Loucy (cell line): ENCODE measurements around the gene SH3BGRL2.

Experiments used
- H2AFZ ChIP-seq: fragments of 200-600 bp; sonication (generic); 2 replicates; pipeline ENCODE4 v1.6.0; 2016; ENCODE audit warnings: antibody characterized with exemption, mild to moderate bottlenecking, low read length, moderate library complexity
- H3F3A ChIP-seq: fragments of 200-600 bp; 2 replicates; pipeline ENCODE4 v1.6.0; 2016; ENCODE audit warnings: antibody characterized with exemption, low read depth, mild to moderate bottlenecking
- H3K27me3 ChIP-seq: fragments of 200-600 bp; sonication (generic); 2 replicates; pipeline ENCODE4 v1.6.1; 2014; ENCODE audit warnings: low read length, mild to moderate bottlenecking; ENCODE audit not compliant: insufficient read depth, poor library complexity, severe bottlenecking
- H3K36me3 ChIP-seq: fragments of 200-600 bp; sonication (generic); 2 replicates; pipeline ENCODE4 v1.6.1; 2016; ENCODE audit warnings: low read length; ENCODE audit not compliant: insufficient read depth
- H3K4me1 ChIP-seq: fragments of 200-600 bp; sonication (generic); 2 replicates; pipeline ENCODE4 v1.5.1; 2014; ENCODE audit warnings: low read length, mild to moderate bottlenecking; ENCODE audit not compliant: insufficient read depth, poor library complexity, severe bottlenecking
- H3K4me2 ChIP-seq: fragments of 200-600 bp; sonication (generic); 2 replicates; pipeline ENCODE4 v1.6.0; 2014; ENCODE audit warnings: antibody characterized with exemption, low read length, low read depth, mild to moderate bottlenecking; ENCODE audit not compliant: poor library complexity, severe bottlenecking
- H3K4me3 ChIP-seq: fragments of 200-600 bp; sonication (generic); 2 replicates; pipeline ENCODE4 v1.5.1; 2014; ENCODE audit warnings: low read length, mild to moderate bottlenecking, mixed read lengths; ENCODE audit not compliant: poor library complexity, severe bottlenecking
- H3K79me2 ChIP-seq: fragments of 200-600 bp; sonication (generic); 2 replicates; pipeline ENCODE4 v1.6.1; 2014; ENCODE audit warnings: low read length; ENCODE audit not compliant: insufficient read depth
- H3K9ac ChIP-seq: fragments of 200-600 bp; sonication (generic); 2 replicates; pipeline ENCODE4 v1.6.0; 2014; ENCODE audit warnings: mild to moderate bottlenecking, low read depth, low read length, moderate library complexity; ENCODE audit not compliant: poor library complexity, severe bottlenecking
- H3K9me2 ChIP-seq: fragments of 200-600 bp; sonication (generic); replicated peaks from 2 replicates; pipeline ENCODE4 v1.6.1; 2016; ENCODE audit warnings: low read depth, low read length, mixed read lengths
- H3K9me3 ChIP-seq: fragments of 200-600 bp; sonication (generic); 2 replicates; pipeline ENCODE4 v1.6.1; 2014; ENCODE audit warnings: mild to moderate bottlenecking, antibody characterized with exemption, low read length, low read depth; ENCODE audit not compliant: insufficient read depth
- H4K20me1 ChIP-seq: fragments of 200-600 bp; sonication (generic); 2 replicates; pipeline ENCODE4 v1.6.0; 2014; ENCODE audit warnings: antibody characterized with exemption, low read length, mild to moderate bottlenecking; ENCODE audit not compliant: insufficient read depth, poor library complexity, severe bottlenecking
- EZH2phosphoT487 ChIP-seq: fragments of 200-600 bp; IDR thresholded peaks from 2 replicates; pipeline ENCODE4 v1.6.1; 2018; ENCODE audit warnings: antibody characterized with exemption, mild to moderate bottlenecking, moderate library complexity, borderline replicate concordance
- TF ChIP-seq, protein P1 (sequence below): fragments of 200-600 bp; sonication (generic); conservative IDR thresholded peaks from 2 replicates; pipeline ENCODE4 v1.5.1; 2014; ENCODE audit warnings: mild to moderate bottlenecking, antibody characterized with exemption, low read length

The SH3BGRL2 gene

DNA sequence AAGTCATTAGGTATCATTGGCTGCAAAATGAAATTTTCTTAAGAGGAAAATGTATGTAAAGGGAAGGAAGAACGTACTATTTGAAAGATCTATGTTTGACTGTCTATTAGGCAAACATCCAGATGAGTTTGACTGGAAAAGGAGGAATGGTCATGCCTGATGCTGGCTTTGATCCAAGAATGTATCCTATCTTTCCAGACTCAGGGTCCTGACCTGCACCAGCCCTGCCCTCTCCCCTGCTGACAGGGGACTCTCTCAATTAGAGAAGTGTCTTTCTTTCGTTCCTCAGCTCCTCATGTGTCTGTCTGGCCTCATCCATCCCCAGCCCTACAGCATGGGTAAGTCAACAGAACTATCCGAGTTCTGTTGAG is 21.9 kb upstream of the SH3BGRL2 start:
- H3K4me2 ChIP-seq: no peak overlapping the region

DNA sequence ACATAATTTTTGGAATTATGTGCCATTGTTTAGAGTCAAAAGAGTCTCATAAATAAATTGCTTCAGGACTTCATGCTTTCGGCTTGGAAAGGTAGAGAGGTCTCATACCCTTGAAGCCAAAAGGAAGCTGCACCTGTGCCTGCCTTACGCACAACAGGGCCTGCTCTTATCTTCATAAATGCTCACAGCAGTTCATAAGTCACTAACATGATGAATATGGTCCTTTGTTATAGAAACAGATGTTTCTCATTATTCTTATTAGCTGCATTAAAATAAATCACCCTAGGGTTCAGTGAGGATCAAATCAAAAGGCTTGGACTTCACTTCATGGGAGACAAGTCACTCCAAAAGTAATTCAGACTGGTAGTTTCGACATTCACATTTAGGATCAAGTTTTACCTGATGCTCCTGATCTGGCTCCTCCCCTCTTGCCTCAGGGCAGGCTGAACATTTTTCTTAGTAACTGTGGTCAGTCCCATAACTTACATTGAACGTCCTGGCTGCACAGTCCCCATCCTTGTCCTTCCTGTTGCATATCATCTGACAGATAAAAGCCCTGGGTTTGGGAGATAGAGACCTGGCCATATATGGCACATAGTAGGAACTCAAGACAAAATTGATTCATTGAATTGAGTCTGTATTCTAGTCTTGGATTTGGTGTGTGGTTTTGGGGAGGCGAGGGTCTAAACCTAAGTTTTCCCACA is 20.7 kb upstream of the SH3BGRL2 start:
- no peaks in the 10 kb centered on the region for H3K4me1 ChIP-seq
- H3K36me3 ChIP-seq: no peaks in the 10 kb centered on the region
- H2AFZ ChIP-seq: no peak overlapping the region
- no peak overlapping the region for H3K9ac ChIP-seq
- TF ChIP-seq, protein P1, sequence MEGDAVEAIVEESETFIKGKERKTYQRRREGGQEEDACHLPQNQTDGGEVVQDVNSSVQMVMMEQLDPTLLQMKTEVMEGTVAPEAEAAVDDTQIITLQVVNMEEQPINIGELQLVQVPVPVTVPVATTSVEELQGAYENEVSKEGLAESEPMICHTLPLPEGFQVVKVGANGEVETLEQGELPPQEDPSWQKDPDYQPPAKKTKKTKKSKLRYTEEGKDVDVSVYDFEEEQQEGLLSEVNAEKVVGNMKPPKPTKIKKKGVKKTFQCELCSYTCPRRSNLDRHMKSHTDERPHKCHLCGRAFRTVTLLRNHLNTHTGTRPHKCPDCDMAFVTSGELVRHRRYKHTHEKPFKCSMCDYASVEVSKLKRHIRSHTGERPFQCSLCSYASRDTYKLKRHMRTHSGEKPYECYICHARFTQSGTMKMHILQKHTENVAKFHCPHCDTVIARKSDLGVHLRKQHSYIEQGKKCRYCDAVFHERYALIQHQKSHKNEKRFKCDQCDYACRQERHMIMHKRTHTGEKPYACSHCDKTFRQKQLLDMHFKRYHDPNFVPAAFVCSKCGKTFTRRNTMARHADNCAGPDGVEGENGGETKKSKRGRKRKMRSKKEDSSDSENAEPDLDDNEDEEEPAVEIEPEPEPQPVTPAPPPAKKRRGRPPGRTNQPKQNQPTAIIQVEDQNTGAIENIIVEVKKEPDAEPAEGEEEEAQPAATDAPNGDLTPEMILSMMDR: no peak
- no peak for TF ChIP-seq EZH2phosphoT487
- H3K4me2 ChIP-seq: no peak overlapping the region
- no peaks in the 10 kb centered on the region for H3F3A ChIP-seq
- no peaks in the 10 kb centered on the region for H3K79me2 ChIP-seq
- no peaks in the 10 kb centered on the region for H4K20me1 ChIP-seq
- no peak overlapping the region for H3K4me3 ChIP-seq
- H3K9me3 ChIP-seq: no peaks in the 10 kb centered on the region
- H3K27me3 ChIP-seq: no peaks in the 10 kb centered on the region
- no peaks in the 10 kb centered on the region for H3K9me2 ChIP-seq

More for the DNA sequence above, 21.9 kb upstream of the SH3BGRL2 start:
- no peaks in the 10 kb centered on the region for H3K79me2 ChIP-seq
- no peaks in the 10 kb centered on the region for H3K9me2 ChIP-seq
- H3K27me3 ChIP-seq: no peaks in the 10 kb centered on the region
- no peaks in the 10 kb centered on the region for H3K4me1 ChIP-seq
- H3K4me3 ChIP-seq: no peak overlapping the region
- TF ChIP-seq, protein P1: no peak
- TF ChIP-seq EZH2phosphoT487: no peak
- no peaks in the 10 kb centered on the region for H3K9me3 ChIP-seq
- no peak overlapping the region for H2AFZ ChIP-seq
- H4K20me1 ChIP-seq: no peaks in the 10 kb centered on the region
- H3F3A ChIP-seq: no peaks in the 10 kb centered on the region
- H3K36me3 ChIP-seq: no peaks in the 10 kb centered on the region
- no peak overlapping the region for H3K9ac ChIP-seq

DNA sequence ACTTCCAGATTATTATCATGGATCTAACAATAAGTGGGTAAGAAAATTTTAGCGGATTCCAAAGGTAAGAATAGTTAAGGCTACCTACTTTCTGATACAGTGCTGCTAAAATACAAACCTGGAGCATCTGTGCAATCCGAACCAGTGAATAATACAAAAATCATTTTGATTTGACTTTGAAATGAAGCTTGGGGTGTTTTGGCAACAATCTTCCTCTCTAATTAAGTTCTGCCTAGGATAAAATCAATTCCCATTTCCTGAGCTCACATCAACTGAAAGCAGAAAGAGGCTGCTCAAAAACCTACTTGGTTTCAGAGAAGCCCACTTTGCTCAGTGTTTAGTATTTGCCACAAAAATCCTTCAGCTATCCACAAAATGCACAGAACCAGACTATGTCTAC is 18.7 kb upstream of the SH3BGRL2 start:
- H3K4me3 ChIP-seq: no peak overlapping the region
- no peak overlapping the region for H2AFZ ChIP-seq
- no peaks in the 10 kb centered on the region for H3K4me1 ChIP-seq
- no peak for TF ChIP-seq EZH2phosphoT487
- TF ChIP-seq, protein P1: no peak
- H3F3A ChIP-seq: no peaks in the 10 kb centered on the region
- no peaks in the 10 kb centered on the region for H3K9me2 ChIP-seq
- no peaks in the 10 kb centered on the region for H4K20me1 ChIP-seq
- no peaks in the 10 kb centered on the region for H3K27me3 ChIP-seq
- H3K36me3 ChIP-seq: no peaks in the 10 kb centered on the region
- H3K9ac ChIP-seq: no peak overlapping the region
- no peaks in the 10 kb centered on the region for H3K9me3 ChIP-seq
- no peaks in the 10 kb centered on the region for H3K79me2 ChIP-seq
- no peak overlapping the region for H3K4me2 ChIP-seq
